GM19452 (cell line): ENCODE data around the gene POLR2L.

Source experiments
- ATAC-seq: cut with Tn5 transposase; IDR thresholded peaks from one replicate; pipeline ENCODE4 v1.9.1; 2021; ENCODE audit not compliant: unreplicated experiment

Gene POLR2L

GRCh38 chr11:828506-829175 is 13.7 kb downstream of the POLR2L start:
- no peak for ATAC-seq

DNA sequence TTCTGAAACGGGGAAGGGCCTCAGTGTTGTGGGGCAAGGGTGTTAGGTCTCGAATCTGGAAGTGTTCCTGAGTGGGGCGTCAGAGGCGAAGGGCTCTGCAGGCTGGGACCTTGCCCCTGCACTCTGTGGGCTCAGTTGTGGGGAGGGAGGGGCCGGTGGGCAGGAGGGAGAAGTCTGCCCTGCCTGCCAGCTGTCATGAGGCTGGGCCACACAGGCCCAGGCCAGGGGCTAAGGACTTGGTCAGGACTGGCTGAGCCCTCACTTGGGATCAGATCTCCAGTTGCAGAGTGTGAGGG is 14.5 kb downstream of the POLR2L start, which contains the start of gene CRACR2B:
TSS of gene CRACR2B (plus strand) at position 23 of the 296 bp plus-strand sequence. CDS start 689 bp downstream, outside the sequence.
- ATAC-seq, result no peak

DNA sequence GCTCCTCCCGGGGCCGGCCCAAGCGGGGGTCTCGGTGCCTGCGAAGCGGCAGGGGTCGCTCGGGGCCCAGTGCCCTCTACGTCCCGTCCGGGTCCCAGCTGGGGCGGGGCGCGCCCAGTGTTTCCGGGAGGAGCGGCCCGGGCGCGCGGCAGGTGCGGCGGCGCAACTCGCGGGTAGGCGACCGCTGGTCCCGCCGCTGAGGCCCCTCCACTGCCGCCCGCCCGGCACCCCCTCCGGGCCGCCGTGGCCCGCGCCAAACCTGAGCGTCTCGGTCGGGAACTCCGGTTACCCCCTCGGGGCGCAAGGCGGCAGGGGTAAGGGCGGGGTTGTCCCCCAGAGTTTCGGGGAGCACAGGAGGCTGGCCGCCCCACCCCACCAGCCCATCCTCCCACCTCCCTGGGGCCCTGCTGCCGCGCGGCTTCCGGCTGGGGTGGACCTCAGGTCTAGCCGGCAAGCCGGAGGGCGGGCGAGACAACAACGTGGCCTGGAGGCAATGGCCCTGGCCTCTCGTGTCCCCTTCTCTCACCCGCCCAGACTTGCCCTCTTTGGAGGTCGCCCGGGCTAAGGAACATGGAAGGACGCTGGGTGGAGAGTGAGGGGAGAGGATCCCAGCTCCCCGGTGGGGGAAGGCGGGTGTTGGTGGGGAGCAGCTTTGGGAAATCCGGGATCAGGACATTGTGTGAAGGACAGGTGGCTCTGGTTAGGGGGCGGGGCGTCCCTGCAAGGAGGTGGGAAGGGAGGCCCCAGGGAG is 15.0 kb downstream of the POLR2L start:
- ATAC-seq, result peak; percentile 43

- peak; percentile 6 for ATAC-seq
Measured at GRCh38 chr11:826836-827145, 15.5 kb downstream of the POLR2L start.

DNA sequence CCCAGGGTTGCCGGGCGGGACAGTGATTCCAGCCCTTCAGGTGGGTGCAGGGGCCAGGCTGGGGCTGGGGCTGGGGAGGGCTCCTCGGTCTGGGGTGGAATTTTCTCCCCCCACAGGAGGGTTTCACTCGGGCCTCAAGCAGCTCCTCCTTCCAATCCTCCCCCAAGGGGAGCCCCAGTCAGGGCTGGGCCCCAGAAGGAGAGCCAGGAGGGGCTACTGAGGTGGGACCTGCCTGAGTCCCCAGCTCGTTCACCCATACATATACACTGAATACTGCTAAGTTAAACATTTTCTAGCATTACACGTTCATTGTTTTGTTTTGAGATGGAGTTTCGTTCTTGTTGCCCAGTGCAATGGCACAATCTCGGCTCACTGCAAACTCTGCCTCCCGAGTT is 16.1 kb downstream of the POLR2L start:
- ATAC-seq, result no peak

DNA sequence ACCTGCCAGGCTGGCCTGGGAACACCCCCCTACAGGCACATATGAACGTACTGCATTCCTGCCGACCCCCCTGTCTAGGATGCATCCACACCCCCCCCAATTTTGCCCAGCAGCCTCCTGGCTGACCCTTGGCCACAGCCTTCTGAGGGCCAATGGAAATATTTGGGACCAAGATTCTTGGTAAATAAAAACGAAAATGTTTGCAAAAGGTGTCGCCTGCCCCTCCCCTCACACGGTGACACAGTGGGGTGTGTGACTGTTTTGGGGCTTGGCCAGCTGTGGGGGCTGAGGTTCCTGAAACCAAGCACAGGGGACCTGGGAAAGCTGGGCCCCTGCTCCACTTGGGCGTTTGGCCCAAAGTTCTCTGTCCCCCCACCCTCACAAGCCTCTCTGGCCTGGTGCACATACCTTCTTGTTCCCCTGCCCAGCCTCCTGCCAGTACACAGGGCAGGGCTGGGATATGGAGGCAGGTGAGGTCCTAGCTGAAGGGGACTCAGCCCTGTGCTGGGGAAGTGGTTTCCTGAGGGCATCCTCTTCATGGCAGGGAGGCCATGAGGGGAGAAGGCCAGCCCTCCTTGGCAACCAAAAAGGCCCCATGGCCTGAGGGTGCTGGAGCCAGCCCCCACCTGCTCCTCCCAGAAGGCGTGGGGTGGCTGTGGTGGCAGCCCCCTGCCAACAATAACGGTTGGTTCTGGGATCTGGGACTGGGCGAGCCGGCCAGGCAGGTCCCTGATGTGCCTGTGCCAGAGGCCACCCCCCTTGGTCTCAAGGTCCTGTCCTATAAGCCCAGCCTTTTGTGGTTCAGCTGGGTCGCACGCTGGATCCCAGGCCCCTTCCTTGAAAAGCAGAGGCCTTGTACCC is 16.7 kb downstream of the POLR2L start:
- no peak for ATAC-seq

DNA sequence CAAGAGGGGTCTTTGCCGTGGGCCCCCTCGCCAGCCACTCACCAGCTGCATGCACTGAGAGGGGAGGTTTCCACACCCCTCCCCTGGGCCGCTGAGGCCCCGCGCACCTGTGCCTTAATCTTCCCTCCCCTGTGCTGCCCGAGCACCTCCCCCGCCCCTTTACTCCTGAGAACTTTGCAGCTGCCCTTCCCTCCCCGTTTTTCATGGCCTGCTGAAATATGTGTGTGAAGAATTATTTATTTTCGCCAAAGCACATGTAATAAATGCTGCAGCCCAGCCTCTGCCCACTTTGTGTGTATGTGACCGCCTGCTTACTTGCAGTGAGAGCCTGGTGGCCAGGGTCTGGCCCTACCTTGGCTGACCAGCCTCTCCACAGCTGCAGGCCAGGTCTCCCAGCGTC is 17.4 kb downstream of the POLR2L start:
- no peak for ATAC-seq

DNA sequence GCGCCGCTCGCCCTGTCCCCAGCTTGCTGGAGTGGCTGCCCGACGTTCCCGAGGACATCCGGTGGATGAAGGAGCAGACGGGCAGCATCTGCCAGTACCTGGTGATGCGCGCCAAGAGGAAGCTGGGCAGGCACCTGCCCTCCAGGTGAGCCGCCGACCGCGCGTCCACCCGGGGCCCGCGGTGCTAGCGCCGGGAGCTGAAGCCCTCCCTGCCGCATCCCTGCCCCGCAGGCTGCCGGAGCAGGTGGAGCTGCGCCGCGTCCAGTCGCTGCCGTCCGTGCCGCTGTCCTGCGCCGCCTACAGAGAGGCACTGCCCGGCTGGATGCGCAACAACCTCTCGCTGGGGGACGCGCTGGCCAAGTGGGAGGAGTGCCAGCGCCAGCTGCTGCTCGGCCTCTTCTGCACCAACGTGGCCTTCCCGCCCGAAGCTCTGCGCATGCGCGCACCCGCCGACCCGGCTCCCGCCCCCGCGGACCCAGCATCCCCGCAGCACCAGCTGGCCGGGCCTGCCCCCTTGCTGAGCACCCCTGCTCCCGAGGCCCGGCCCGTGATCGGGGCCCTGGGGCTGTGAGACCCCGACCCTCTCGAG is 17.9 kb downstream of the POLR2L start:
- no peak for ATAC-seq

DNA sequence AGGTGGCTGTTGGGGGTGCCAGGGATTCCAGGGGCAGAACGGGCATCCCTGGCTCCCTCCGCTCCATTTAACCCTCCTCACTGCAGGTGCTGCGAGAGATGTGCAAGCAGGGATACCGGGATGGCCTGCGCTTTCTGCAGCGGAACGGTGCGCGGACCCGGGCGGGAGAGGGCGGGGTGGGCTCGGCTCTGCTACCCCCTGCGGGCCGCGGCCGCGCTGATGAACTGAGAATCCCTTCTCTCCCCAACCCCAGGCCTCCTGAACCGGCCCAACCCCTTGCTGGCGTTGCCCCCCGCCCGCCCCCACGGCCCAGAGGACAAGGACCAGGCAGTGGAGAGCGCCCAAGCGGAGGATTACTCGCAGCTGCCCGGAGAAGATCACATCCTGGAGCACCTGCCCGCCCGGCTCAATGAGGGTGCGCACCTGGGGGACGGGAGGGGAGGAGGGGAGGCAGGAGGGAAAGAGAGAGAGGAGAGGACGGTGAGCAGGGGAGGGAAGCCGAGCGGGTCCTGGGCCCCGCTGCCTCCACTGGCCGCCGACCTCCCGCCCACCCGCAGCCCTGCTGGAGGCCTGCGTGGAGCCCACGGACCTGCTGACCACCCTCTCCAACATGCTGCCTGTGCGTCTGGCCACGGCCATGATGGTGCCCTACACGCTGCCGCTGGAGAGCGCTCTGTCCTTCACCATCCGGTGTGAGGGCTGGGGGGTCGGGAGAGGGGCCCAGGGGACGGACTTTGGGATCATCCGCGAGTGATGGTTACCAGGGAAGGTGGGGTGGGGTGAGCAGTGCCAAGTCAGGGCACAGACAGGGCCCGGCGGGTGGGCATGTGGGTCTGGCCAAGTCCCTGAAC is 18.7 kb downstream of the POLR2L start:
- ATAC-seq, result no peak

DNA sequence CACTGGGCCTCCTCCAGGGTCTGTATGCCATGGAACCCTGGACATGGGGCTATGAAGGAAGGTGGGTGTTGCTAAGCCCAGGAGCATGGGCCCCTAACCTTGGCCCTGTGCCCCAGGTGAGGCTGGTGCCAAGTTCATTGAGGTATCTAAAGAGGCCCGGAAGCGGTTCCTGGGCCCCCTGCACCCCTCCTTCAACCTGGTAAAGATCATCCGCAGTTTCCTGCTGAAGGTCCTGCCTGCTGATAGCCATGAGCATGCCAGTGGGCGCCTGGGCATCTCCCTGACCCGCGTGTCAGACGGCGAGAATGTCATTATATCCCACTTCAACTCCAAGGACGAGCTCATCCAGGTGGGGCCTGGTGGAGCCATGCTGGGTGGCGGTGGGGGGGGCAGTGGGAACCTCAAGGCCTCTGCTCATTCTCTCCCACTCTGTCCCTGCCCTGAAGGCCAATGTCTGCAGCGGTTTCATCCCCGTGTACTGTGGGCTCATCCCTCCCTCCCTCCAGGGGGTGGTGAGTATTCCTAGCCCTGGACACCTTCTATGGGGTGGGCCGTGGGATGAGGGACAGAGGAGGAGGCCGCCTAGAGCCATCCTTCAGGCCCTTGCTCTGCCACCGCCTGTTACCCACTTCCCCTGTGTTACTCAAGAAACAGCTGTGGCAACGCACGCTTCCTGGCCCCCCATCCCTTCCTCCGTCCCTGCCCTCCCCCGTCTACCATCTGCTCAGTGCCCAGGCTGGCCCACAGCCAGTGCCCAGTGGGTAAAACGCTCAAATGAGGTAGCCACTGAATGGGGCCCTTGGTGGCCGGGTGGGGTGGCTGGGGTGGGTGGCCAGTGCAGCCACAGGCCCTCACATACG is 20.6 kb downstream of the POLR2L start:
- no peak for ATAC-seq

GRCh38 chr11:820655-821511 is 21.4 kb downstream of the POLR2L start:
- no peak for ATAC-seq

GRCh38 chr11:819943-820649 is 22.2 kb downstream of the POLR2L start:
- ATAC-seq, result peak; percentile 55

DNA sequence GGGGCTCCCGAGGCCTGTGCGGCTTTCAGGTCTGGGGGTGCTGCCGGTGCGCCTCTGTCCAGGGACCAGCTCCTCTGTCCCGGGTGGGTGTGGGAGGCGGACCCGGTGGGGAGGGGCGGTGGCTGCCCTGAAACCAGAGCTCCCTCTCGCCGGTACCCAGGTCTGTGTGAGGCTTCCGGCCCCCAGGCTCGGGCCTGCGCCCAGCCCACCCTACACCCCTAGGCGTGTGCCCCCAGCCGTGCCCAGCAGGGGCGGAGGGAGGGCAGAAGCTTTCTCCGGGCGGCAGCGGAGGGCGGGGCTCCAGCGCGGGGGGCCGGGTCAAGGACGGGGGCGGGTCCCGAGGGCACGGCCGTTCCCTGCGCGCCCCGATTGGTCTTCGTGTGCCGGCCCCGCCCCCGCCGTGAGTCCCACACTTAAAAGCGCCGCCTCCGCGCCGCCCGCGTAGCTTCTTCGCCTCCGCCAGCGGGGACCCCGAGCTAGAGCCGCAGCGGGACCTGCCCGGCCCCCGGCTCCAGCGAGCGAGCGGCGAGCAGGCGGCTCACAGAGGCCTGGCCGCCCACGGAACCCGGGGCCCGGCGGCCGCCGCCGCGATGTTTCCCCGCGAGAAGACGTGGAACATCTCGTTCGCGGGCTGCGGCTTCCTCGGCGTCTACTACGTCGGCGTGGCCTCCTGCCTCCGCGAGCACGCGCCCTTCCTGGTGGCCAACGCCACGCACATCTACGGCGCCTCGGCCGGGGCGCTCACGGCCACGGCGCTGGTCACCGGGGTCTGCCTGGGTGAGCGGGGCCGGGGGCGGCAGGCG is 23.0 kb downstream of the POLR2L start:
- ATAC-seq, result peak; percentile 58

- ATAC-seq, result no peak
Measured at GRCh38 chr11:818396-819128, 23.8 kb downstream of the POLR2L start, which contains the start of gene PNPLA2. TSS of gene PNPLA2 (plus strand) at chr11:818914. CDS start at chr11:819719, 805 bp downstream.

DNA sequence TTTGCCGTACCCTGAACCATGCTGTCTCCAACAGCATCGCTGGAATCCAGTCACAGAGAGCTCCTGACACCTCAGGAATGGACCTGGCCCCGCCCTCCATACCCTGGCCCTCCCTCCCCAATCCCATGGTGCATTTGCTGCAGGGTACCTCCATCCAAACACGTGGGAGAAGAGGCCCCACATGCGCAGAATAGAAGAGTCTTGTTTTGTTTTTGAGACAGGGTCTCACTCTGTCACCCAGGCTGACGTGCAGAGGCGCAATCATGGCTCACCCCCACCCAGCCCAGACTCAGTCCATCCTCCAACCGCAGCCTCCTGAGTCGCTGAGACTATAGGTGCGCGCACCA is 25.9 kb downstream of the POLR2L start:
- no peak for ATAC-seq

GRCh38 chr11:815675-816432 is 26.5 kb downstream of the POLR2L start:
- ATAC-seq, result no peak
